Loucy (cell line): Measurements from ENCODE around the gene PRELID1.
A peak's percentile ranks its signal among the peaks of the same experiment; 100 is the strongest.

Source experiments
- H2AFZ ChIP-seq: fragments of 200-600 bp; sonication (generic); 2 replicates; pipeline ENCODE4 v1.6.0; 2016; ENCODE audit warnings: antibody characterized with exemption, mild to moderate bottlenecking, low read length, moderate library complexity
- H3F3A ChIP-seq: fragments of 200-600 bp; 2 replicates; pipeline ENCODE4 v1.6.0; 2016; ENCODE audit warnings: antibody characterized with exemption, low read depth, mild to moderate bottlenecking
- H3K27me3 ChIP-seq: fragments of 200-600 bp; sonication (generic); 2 replicates; pipeline ENCODE4 v1.6.1; 2014; ENCODE audit warnings: low read length, mild to moderate bottlenecking; ENCODE audit not compliant: insufficient read depth, poor library complexity, severe bottlenecking
- H3K36me3 ChIP-seq: fragments of 200-600 bp; sonication (generic); 2 replicates; pipeline ENCODE4 v1.6.1; 2016; ENCODE audit warnings: low read length; ENCODE audit not compliant: insufficient read depth
- H3K4me1 ChIP-seq: fragments of 200-600 bp; sonication (generic); 2 replicates; pipeline ENCODE4 v1.5.1; 2014; ENCODE audit warnings: low read length, mild to moderate bottlenecking; ENCODE audit not compliant: insufficient read depth, poor library complexity, severe bottlenecking
- H3K4me2 ChIP-seq: fragments of 200-600 bp; sonication (generic); 2 replicates; pipeline ENCODE4 v1.6.0; 2014; ENCODE audit warnings: antibody characterized with exemption, low read length, low read depth, mild to moderate bottlenecking; ENCODE audit not compliant: poor library complexity, severe bottlenecking
- H3K4me3 ChIP-seq: fragments of 200-600 bp; sonication (generic); 2 replicates; pipeline ENCODE4 v1.5.1; 2014; ENCODE audit warnings: low read length, mild to moderate bottlenecking, mixed read lengths; ENCODE audit not compliant: poor library complexity, severe bottlenecking
- H3K79me2 ChIP-seq: fragments of 200-600 bp; sonication (generic); 2 replicates; pipeline ENCODE4 v1.6.1; 2014; ENCODE audit warnings: low read length; ENCODE audit not compliant: insufficient read depth
- H3K9ac ChIP-seq: fragments of 200-600 bp; sonication (generic); 2 replicates; pipeline ENCODE4 v1.6.0; 2014; ENCODE audit warnings: mild to moderate bottlenecking, low read depth, low read length, moderate library complexity; ENCODE audit not compliant: poor library complexity, severe bottlenecking
- H3K9me2 ChIP-seq: fragments of 200-600 bp; sonication (generic); replicated peaks from 2 replicates; pipeline ENCODE4 v1.6.1; 2016; ENCODE audit warnings: low read depth, low read length, mixed read lengths
- H3K9me3 ChIP-seq: fragments of 200-600 bp; sonication (generic); 2 replicates; pipeline ENCODE4 v1.6.1; 2014; ENCODE audit warnings: mild to moderate bottlenecking, antibody characterized with exemption, low read length, low read depth; ENCODE audit not compliant: insufficient read depth
- H4K20me1 ChIP-seq: fragments of 200-600 bp; sonication (generic); 2 replicates; pipeline ENCODE4 v1.6.0; 2014; ENCODE audit warnings: antibody characterized with exemption, low read length, mild to moderate bottlenecking; ENCODE audit not compliant: insufficient read depth, poor library complexity, severe bottlenecking
- CTCF ChIP-seq: fragments of 200-600 bp; sonication (generic); conservative IDR thresholded peaks from 2 replicates; pipeline ENCODE4 v1.5.1; 2014; ENCODE audit warnings: mild to moderate bottlenecking, antibody characterized with exemption, low read length
- EZH2phosphoT487 ChIP-seq: fragments of 200-600 bp; IDR thresholded peaks from 2 replicates; pipeline ENCODE4 v1.6.1; 2018; ENCODE audit warnings: antibody characterized with exemption, mild to moderate bottlenecking, moderate library complexity, borderline replicate concordance

PRELID1 gene

GRCh38 chr5:177349362-177349647 is 45.7 kb downstream of the PRELID1 start:
- TF ChIP-seq CTCF, result no peak
- TF ChIP-seq EZH2phosphoT487, result no peak
- H3K27me3 ChIP-seq, result no peaks in the 10 kb centered on the region
- no peaks in the 10 kb centered on the region for H3K9me3 ChIP-seq
- H3F3A ChIP-seq, result no peaks in the 10 kb centered on the region
- H3K79me2 ChIP-seq, result peaks cover 60% of the 10 kb centered on the region
- H2AFZ ChIP-seq, result no peak overlapping the region
- peak overlapping the region; percentile 97 for H3K4me2 ChIP-seq
- H3K9me2 ChIP-seq, result no peaks in the 10 kb centered on the region
- no peak overlapping the region for H3K9ac ChIP-seq
- H4K20me1 ChIP-seq, result peaks cover 8% of the 10 kb centered on the region
- H3K4me3 ChIP-seq, result peak overlapping the region; percentile 92
- no peaks in the 10 kb centered on the region for H3K36me3 ChIP-seq
- peaks cover 24% of the 10 kb centered on the region for H3K4me1 ChIP-seq

- H3K9ac ChIP-seq, result peak overlapping the region; percentile 84
Measured at GRCh38 chr5:177349762-177350161, 46.2 kb downstream of the PRELID1 start.

GRCh38 chr5:177350776-177351391 is 47.3 kb downstream of the PRELID1 start:
- peaks cover 53% of the 10 kb centered on the region for H3K79me2 ChIP-seq
- H3K9me3 ChIP-seq, result no peaks in the 10 kb centered on the region
- peak overlapping the region; percentile 92 for H3K4me3 ChIP-seq
- no peaks in the 10 kb centered on the region for H3K36me3 ChIP-seq
- H3K4me1 ChIP-seq, result peaks cover 33% of the 10 kb centered on the region
- no peaks in the 10 kb centered on the region for H3F3A ChIP-seq
- peak overlapping the region; percentile 84 for H3K9ac ChIP-seq
- TF ChIP-seq EZH2phosphoT487 (no peak), CTCF (no peak)
- H3K4me2 ChIP-seq, result peak overlapping the region; percentile 97
- no peaks in the 10 kb centered on the region for H3K9me2 ChIP-seq
- H2AFZ ChIP-seq, result peak overlapping the region; percentile 89; the same call in 1 of the 2 replicates
- no peaks in the 10 kb centered on the region for H3K27me3 ChIP-seq
- peaks cover 8% of the 10 kb centered on the region for H4K20me1 ChIP-seq

More at GRCh38 chr5:177349762-177350161, 46.2 kb downstream of the PRELID1 start:
- H3K79me2 ChIP-seq, result peaks cover 60% of the 10 kb centered on the region
- H3K4me2 ChIP-seq, result peak overlapping the region; percentile 97
- H3K4me3 ChIP-seq, result peak overlapping the region; percentile 92
- H3F3A ChIP-seq, result no peaks in the 10 kb centered on the region
- H3K9me2 ChIP-seq, result no peaks in the 10 kb centered on the region
- H2AFZ ChIP-seq, result no peak overlapping the region
- no peaks in the 10 kb centered on the region for H3K36me3 ChIP-seq
- peaks cover 8% of the 10 kb centered on the region for H4K20me1 ChIP-seq
- H3K27me3 ChIP-seq, result no peaks in the 10 kb centered on the region
- H3K9me3 ChIP-seq, result no peaks in the 10 kb centered on the region
- TF ChIP-seq CTCF (no peak), EZH2phosphoT487 (no peak)
- peaks cover 24% of the 10 kb centered on the region for H3K4me1 ChIP-seq
